GM19099 (cell line): ENCODE results near the gene LUC7L2.

Source experiments
- POLR2A ChIP-seq: IDR thresholded peaks from 3 replicates; pipeline ENCODE4 v1.6.1; 2011; ENCODE audit warnings: low read depth; ENCODE audit not compliant: insufficient read length; ENCODE audit errors: extremely low read depth

LUC7L2 gene

DNA sequence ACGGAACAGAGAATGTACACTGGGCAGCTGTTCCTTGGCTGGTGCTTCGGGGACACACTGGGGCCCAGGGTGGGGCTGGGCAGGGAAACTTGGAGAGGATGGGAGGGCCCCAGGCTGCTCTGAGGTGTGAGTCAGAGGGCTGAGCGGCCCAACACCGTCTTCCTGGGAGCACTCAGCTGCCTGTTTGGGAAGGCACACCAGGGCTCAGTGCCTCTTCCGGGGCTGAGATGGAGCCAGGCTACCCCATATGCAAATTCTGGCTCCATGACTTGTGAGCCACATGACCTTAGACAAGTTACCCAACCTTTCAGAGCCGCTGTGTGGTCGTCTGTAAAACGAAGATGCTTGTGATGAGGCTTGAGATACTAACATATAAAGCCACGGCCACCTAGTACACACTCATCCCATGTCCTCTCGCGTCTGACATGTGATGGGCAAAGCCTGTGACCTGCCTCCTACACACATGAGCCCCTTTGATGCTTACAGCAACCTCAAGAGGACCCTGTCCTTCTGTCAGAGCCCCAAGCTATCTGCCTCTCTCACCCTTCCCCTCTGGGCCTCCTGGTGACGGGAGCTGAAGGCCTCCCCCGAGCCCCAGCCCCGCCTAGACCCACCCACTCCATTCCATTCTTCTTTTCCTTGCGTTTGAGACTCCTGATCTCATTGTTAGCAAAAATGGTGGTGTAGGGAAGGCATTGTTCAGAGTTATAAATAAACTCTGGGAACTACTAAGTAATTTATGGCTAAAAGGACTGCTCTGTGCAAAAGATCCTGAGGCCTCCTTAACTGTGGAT is 97.7 kb downstream of the LUC7L2 start:
- TF ChIP-seq POLR2A: no peak

DNA sequence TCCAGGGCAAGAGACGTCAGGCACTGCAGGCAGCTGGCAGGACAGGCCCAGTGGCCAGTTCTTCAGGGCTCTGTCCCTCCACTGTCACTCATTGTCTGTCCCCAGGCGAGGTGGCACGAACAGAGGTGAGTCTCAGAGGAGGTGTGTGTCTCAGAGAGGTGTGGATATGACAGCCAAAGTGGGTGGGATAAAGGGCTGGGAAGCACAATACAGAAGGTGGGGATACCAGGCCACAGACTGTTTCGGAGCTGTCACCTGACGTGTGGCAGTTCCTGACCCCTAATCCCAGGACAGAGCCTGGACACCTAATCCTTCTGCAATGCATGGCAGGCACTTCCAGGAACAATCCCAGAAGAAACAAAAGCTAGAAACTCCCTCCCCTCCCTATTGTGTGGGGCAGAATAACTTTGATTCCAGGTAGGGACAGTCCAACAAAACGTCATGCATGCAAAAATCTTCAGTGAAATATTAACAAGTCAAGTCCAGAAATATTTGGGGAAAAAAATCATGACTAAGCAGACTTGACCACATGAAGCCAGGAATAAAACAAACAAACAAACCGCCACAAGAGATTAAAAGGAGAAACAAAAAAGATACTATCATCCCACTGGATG is 112.2 kb downstream of the LUC7L2 start:
- no peak for TF ChIP-seq POLR2A
